ENCODE measurements around the gene GP9. TPM values are rescaled to one million over a fixed set of nuclear protein-coding genes. Genes with fewer than 3 reads are reported as not detected.

The GP9 gene
- total RNA-seq, 1 experiment from 2014 or later: not detected

GRCh38 chr3:129035360-129036221, 25.0 kb upstream of the GP9 start:
- no peaks in the 10 kb centered on the region for H3K79me1 ChIP-seq (ENCODE audit: insufficient read depth, low read depth, low read length, poor library complexity, severe bottlenecking)
- H2BK20ac ChIP-seq (ENCODE audit: low read depth, low read length, poor library complexity, severe bottlenecking): no peak overlapping the region
- no peak overlapping the region for H3K56ac ChIP-seq (ENCODE audit: insufficient read length, low read depth, low read length)
- no peak overlapping the region for H2AFZ ChIP-seq (ENCODE audit: low read length)
- H4K91ac ChIP-seq (ENCODE audit: insufficient read length, low read depth, low read length): no peak overlapping the region
- H2BK12ac ChIP-seq (ENCODE audit: insufficient read length, low read depth, low read length): no peak overlapping the region
- H4K5ac ChIP-seq (ENCODE audit: insufficient read length, low read depth, low read length): no peak overlapping the region
- Mint-ChIP-seq H3K27ac (no peak overlapping the region), H3K36me3 (ENCODE audit: insufficient read depth in 1 of 3, low read depth in 3 of 3) (no peaks in the 10 kb centered on the region), H3K27me3 (ENCODE audit: low read depth) (peaks cover 8% of the 10 kb centered on the region), H3K4me3 (no peak overlapping the region; a peak in 2 of 5 replicates), H3K9me3 (no peaks in the 10 kb centered on the region), H3K4me1 (peaks cover 15 to 23% of the 10 kb centered on the region in 2 experiments)
- no peak overlapping the region for H2BK120ac ChIP-seq (ENCODE audit: low read depth, low read length, poor library complexity, severe bottlenecking)
- no peak overlapping the region for H2BK5ac ChIP-seq (ENCODE audit: insufficient read length, low read length)
- H2AK5ac ChIP-seq (ENCODE audit: insufficient read length, low read length): no peak overlapping the region
- no peak overlapping the region for H3K4ac ChIP-seq (ENCODE audit: low read depth, low read length)
- H3K14ac ChIP-seq (ENCODE audit: insufficient read depth, low read length): no peak overlapping the region
- H3K18ac ChIP-seq (ENCODE audit: insufficient read length, low read depth, low read length): no peak overlapping the region
- H3K9ac ChIP-seq (ENCODE audit: extremely low read depth, insufficient read length, low read length): no peak overlapping the region
- no peak overlapping the region for H3K27ac ChIP-seq (ENCODE audit: insufficient read length, low read depth, low read length)
- H3K79me2 ChIP-seq (ENCODE audit: insufficient read depth, low read length): no peaks in the 10 kb centered on the region
- H3K9me3 ChIP-seq (ENCODE audit: control insufficient read depth, low read depth, low read length): no peaks in the 10 kb centered on the region
- H2BK15ac ChIP-seq (ENCODE audit: low read depth, low read length): no peak overlapping the region
- WGBS (ENCODE audit: extremely low coverage, insufficient read length, low lambda C conversion rate): no CpG with 5 or more reads among the region's 11 CpGs
- no peak for DNase-seq
- H4K20me1 ChIP-seq (ENCODE audit: control insufficient read depth, insufficient read depth, insufficient read length): no peaks in the 10 kb centered on the region
- no peaks in the 10 kb centered on the region for H3K23me2 ChIP-seq (ENCODE audit: insufficient read length, low read depth, low read length, poor library complexity, severe bottlenecking)
- H3K27me3 ChIP-seq (ENCODE audit: insufficient read depth, low read length): no peaks in the 10 kb centered on the region
- TF ChIP-seq CTCF (conservative IDR thresholded peaks at IDR 0.05): no peak
- H3K4me1 ChIP-seq (ENCODE audit: insufficient read depth, low read length): no peaks in the 10 kb centered on the region
- H3T11ph ChIP-seq (ENCODE audit: low read length): no peak overlapping the region
- H3K23ac ChIP-seq (ENCODE audit: insufficient read length, low read depth, low read length): no peak overlapping the region
- no peak overlapping the region for H4K8ac ChIP-seq (replicated peaks; ENCODE audit: insufficient read length, low read depth, low read length)
- H3K4me2 ChIP-seq (ENCODE audit: insufficient read depth, insufficient read length, low read length): no peak overlapping the region

Measured in H9 (cell line).